SK-N-SH treated with all-trans-retinoic acid at 6 μM for 48 hours (cell line): ENCODE measurements around the gene PLVAP.
"Not testable (repeated sequence)": the region's sequence is repeated elsewhere in the genome, so short reads cannot be mapped to it uniquely, and the experiment has no call there.

Experiments used
- ATAC-seq: fragments of 200-7000 bp; cut with Tn5 transposase; 3 replicates; pipeline ENCODE4 v1.9.1; 2020; ENCODE audit warnings: mild to moderate bottlenecking, moderate library complexity
- ARNTL ChIP-seq: fragments of 450-650 bp; formaldehyde crosslinking; IDR thresholded peaks from 2 replicates; pipeline ENCODE4 v1.5.0; 2020; ENCODE audit warnings: low read depth, mild to moderate bottlenecking, moderate library complexity, borderline replicate concordance
- BACH2 ChIP-seq: fragments of 250-450 bp; sonication (Bioruptor Pico); IDR thresholded peaks from 2 replicates; pipeline ENCODE4 v1.9.0; 2021; ENCODE audit warnings: mild to moderate bottlenecking, borderline replicate concordance
- CSDC2 ChIP-seq: fragments of 250-450 bp; sonication (Bioruptor Pico); IDR thresholded peaks from 2 replicates; pipeline ENCODE4 v1.5.0; 2020; ENCODE audit warnings: mild to moderate bottlenecking, moderate library complexity
- ESRRG ChIP-seq: fragments of 250-450 bp; sonication (Bioruptor Pico); IDR thresholded peaks from 2 replicates; pipeline ENCODE4 v1.6.1; 2021; ENCODE audit warnings: mild to moderate bottlenecking
- GLIS3 ChIP-seq: fragments of 250-450 bp; sonication (Bioruptor Pico); IDR thresholded peaks from 2 replicates; pipeline ENCODE4 v1.5.0; 2020; ENCODE audit warnings: mild to moderate bottlenecking, moderate library complexity
- ISL1 ChIP-seq: fragments of 250-450 bp; sonication (Bioruptor Pico); IDR thresholded peaks from 2 replicates; pipeline ENCODE4 v2.1.2; 2022; ENCODE audit warnings: mild to moderate bottlenecking, moderate library complexity
- OSR1 ChIP-seq: fragments of 250-450 bp; sonication (Bioruptor Pico); IDR thresholded peaks from 2 replicates; pipeline ENCODE4 v1.8.0; 2022; ENCODE audit warnings: moderate library complexity, mild to moderate bottlenecking, inconsistent platforms
- PPARA ChIP-seq: fragments of 250-450 bp; sonication (Bioruptor Pico); IDR thresholded peaks from 2 replicates; pipeline ENCODE4 v1.5.0; 2020; ENCODE audit warnings: mild to moderate bottlenecking, borderline replicate concordance
- RARB ChIP-seq: fragments of 250-450 bp; sonication (Bioruptor Pico); IDR thresholded peaks from 2 replicates; pipeline ENCODE4 v1.8.0; 2021; ENCODE audit warnings: mild to moderate bottlenecking, moderate library complexity
- SNAI2 ChIP-seq: fragments of 250-450 bp; sonication (Bioruptor Pico); IDR thresholded peaks from 2 replicates; pipeline ENCODE4 v1.5.0; 2020; ENCODE audit warnings: mild to moderate bottlenecking, moderate library complexity
- TCF4 ChIP-seq: fragments of 250-450 bp; sonication (Bioruptor Pico); IDR thresholded peaks from 2 replicates; pipeline ENCODE4 v1.8.0; 2021; ENCODE audit warnings: mild to moderate bottlenecking, moderate library complexity, borderline replicate concordance
- TOX ChIP-seq: fragments of 250-450 bp; sonication (Bioruptor Pico); IDR thresholded peaks from 2 replicates; pipeline ENCODE4 v1.8.0; 2021; ENCODE audit warnings: mild to moderate bottlenecking, moderate library complexity, borderline replicate concordance
- ZC3H10 ChIP-seq: fragments of 250-450 bp; sonication (Bioruptor Pico); IDR thresholded peaks from 2 replicates; pipeline ENCODE4 v1.5.1; 2021; ENCODE audit warnings: mild to moderate bottlenecking, moderate library complexity
- ZFP3 ChIP-seq: fragments of 250-450 bp; sonication (Bioruptor Pico); IDR thresholded peaks from 2 replicates; pipeline ENCODE4 v1.5.0; 2020; ENCODE audit warnings: mild to moderate bottlenecking, moderate library complexity
- ZFP30 ChIP-seq: fragments of 450-650 bp; formaldehyde crosslinking; IDR thresholded peaks from 2 replicates; pipeline ENCODE4 v1.5.0; 2022; ENCODE audit warnings: mild to moderate bottlenecking, moderate library complexity
- ZNF565 ChIP-seq: fragments of 450-650 bp; formaldehyde crosslinking; conservative IDR thresholded peaks from 2 replicates; pipeline ENCODE4 v1.5.0; 2020; ENCODE audit warnings: low read depth, mild to moderate bottlenecking, moderate library complexity
- ZNF70 ChIP-seq: fragments of 450-650 bp; formaldehyde crosslinking; IDR thresholded peaks from 2 replicates; pipeline ENCODE4 v1.5.0; 2020; ENCODE audit warnings: mild to moderate bottlenecking, moderate library complexity
- ZNF8 ChIP-seq: fragments of 450-650 bp; formaldehyde crosslinking; IDR thresholded peaks from 2 replicates; pipeline ENCODE4 v1.5.0; 2020; ENCODE audit warnings: mild to moderate bottlenecking, moderate library complexity
- TF ChIP-seq, protein P1 (sequence below): fragments of 250-450 bp; sonication (Bioruptor Pico); IDR thresholded peaks from 2 replicates; pipeline ENCODE4 v1.5.1; 2021; ENCODE audit warnings: mild to moderate bottlenecking, moderate library complexity
- TF ChIP-seq, protein P2 (sequence below): fragments of 250-450 bp; sonication (Bioruptor Pico); IDR thresholded peaks from 2 replicates; pipeline ENCODE4 v1.8.0; 2021; ENCODE audit warnings: low read depth, mild to moderate bottlenecking, moderate library complexity, borderline replicate concordance
- TF ChIP-seq, protein P3 (sequence below): fragments of 250-450 bp; sonication (Bioruptor Pico); IDR thresholded peaks from 2 replicates; pipeline ENCODE4 v1.5.1; 2020; ENCODE audit warnings: low read depth, mild to moderate bottlenecking, moderate library complexity

Gene PLVAP

DNA sequence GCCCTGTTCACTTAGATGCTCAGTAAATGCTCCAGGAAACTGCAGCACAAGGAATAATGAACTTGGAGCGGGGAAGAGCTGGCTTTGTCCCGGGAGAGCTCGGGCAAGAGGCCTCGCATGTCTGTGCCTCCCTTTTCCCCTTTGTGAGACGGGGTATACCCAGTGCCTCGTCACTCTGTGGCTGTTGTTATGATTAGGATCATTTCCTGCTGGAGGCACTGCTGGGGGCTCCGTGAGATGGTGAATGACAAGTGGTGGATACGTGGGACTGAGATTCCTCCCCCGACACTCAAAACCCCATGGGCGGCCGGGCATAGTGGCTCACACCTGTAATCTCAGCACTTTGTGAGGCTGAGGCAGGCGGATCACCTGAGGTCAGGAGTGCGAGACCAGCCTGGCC lies 1.1 kb upstream of the PLVAP start:
- ATAC-seq: no peak; the same call in 2 of the 3 replicates
- TF ChIP-seq TOX: no peak
- TF ChIP-seq, protein P1, sequence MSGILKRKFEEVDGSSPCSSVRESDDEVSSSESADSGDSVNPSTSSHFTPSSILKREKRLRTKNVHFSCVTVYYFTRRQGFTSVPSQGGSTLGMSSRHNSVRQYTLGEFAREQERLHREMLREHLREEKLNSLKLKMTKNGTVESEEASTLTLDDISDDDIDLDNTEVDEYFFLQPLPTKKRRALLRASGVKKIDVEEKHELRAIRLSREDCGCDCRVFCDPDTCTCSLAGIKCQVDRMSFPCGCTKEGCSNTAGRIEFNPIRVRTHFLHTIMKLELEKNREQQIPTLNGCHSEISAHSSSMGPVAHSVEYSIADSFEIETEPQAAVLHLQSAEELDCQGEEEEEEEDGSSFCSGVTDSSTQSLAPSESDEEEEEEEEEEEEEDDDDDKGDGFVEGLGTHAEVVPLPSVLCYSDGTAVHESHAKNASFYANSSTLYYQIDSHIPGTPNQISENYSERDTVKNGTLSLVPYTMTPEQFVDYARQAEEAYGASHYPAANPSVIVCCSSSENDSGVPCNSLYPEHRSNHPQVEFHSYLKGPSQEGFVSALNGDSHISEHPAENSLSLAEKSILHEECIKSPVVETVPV: no peak
- TF ChIP-seq ARNTL (CRISPR knock-in tag): no peak
- no peak for TF ChIP-seq BACH2 (CRISPR knock-in tag)
- no peak for TF ChIP-seq SNAI2 (CRISPR knock-in tag)
- TF ChIP-seq ZNF8 (CRISPR knock-in tag): no peak
- no peak for TF ChIP-seq OSR1 (CRISPR knock-in tag)
- TF ChIP-seq, protein P2, sequence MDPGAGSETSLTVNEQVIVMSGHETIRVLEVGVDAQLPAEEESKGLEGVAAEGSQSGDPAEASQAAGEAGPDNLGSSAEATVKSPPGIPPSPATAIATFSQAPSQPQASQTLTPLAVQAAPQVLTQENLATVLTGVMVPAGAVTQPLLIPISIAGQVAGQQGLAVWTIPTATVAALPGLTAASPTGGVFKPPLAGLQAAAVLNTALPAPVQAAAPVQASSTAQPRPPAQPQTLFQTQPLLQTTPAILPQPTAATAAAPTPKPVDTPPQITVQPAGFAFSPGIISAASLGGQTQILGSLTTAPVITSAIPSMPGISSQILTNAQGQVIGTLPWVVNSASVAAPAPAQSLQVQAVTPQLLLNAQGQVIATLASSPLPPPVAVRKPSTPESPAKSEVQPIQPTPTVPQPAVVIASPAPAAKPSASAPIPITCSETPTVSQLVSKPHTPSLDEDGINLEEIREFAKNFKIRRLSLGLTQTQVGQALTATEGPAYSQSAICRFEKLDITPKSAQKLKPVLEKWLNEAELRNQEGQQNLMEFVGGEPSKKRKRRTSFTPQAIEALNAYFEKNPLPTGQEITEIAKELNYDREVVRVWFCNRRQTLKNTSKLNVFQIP (CRISPR knock-in tag): no peak
- TF ChIP-seq ZFP30 (CRISPR knock-in tag): no peak
- TF ChIP-seq CSDC2 (CRISPR knock-in tag): no peak
- no peak for TF ChIP-seq ZC3H10 (CRISPR knock-in tag)
- TF ChIP-seq, protein P3, sequence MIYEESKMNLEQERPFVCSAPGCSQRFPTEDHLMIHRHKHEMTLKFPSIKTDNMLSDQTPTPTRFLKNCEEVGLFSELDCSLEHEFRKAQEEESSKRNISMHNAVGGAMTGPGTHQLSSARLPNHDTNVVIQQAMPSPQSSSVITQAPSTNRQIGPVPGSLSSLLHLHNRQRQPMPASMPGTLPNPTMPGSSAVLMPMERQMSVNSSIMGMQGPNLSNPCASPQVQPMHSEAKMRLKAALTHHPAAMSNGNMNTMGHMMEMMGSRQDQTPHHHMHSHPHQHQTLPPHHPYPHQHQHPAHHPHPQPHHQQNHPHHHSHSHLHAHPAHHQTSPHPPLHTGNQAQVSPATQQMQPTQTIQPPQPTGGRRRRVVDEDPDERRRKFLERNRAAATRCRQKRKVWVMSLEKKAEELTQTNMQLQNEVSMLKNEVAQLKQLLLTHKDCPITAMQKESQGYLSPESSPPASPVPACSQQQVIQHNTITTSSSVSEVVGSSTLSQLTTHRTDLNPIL: no peak
- no peak for TF ChIP-seq RARB (CRISPR knock-in tag)

DNA sequence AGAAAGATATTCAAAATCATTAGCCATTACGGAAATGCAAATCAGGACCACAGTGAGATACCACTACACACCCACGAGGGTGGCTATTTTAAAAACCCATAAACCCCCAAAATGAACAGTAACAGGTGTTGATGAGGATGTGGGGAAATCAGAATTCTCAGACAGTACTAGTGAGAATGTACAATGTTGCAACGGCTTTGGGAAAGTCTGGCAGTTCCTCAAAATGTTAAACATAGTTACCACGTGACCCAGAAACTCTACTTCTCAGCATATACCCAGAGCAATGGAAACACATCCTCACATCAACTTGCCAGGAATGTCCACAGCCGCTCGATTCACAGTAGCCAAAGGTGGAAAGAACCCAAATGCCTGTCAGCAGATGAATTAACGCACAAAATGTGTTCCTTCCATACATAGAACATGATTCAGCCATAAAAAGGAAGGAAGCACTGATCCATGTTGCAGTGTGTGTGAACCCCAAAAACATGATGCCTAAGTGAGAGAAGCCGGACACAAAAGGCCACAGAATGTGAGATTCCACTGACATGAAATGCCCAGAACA lies 7.0 kb downstream of the PLVAP start:
- TF ChIP-seq, protein P3: no peak
- no peak for TF ChIP-seq PPARA (CRISPR knock-in tag)
- no peak for TF ChIP-seq GLIS3
- TF ChIP-seq SNAI2 (CRISPR knock-in tag): no peak
- no peak for TF ChIP-seq ZFP3
- TF ChIP-seq BACH2 (CRISPR knock-in tag): no peak
- no peak for TF ChIP-seq OSR1 (CRISPR knock-in tag)
- TF ChIP-seq ESRRG (CRISPR knock-in tag): no peak
- no peak for TF ChIP-seq ZNF70 (CRISPR knock-in tag)
- TF ChIP-seq ZFP30 (CRISPR knock-in tag): no peak
- TF ChIP-seq, protein P1: no peak
- TF ChIP-seq ZNF8 (CRISPR knock-in tag): no peak
- TF ChIP-seq ZNF565: no peak
- no peak for ATAC-seq

DNA sequence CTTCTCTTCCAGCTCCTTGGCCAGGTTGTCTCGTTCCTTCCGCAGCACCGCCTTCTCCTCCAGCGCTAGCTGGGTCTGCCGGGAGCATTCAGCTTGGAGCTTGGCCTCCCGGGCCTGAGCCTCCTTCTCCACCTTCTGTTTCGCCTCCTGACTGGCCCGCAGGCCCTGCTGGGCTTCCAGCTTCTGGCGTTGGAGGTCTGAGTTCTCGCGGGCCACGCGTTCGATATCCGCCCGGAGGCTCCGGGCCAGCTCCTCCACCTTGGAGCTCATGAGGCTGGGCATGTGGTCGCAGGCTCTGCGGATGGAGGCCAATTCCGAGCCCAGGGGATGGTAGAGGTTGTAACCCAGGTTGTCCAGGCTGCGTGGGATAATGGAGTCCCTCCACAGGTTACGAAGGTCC lies 11.8 kb downstream of the PLVAP start:
- no peak for TF ChIP-seq ISL1 (CRISPR knock-in tag)
- no peak for TF ChIP-seq SNAI2 (CRISPR knock-in tag)
- TF ChIP-seq ZNF565: no peak
- no peak for TF ChIP-seq TCF4
- TF ChIP-seq, protein P3: no peak
- no peak for TF ChIP-seq ZNF70 (CRISPR knock-in tag)
- TF ChIP-seq, protein P1: no peak
- TF ChIP-seq RARB (CRISPR knock-in tag): no peak
- ATAC-seq: no peak

DNA sequence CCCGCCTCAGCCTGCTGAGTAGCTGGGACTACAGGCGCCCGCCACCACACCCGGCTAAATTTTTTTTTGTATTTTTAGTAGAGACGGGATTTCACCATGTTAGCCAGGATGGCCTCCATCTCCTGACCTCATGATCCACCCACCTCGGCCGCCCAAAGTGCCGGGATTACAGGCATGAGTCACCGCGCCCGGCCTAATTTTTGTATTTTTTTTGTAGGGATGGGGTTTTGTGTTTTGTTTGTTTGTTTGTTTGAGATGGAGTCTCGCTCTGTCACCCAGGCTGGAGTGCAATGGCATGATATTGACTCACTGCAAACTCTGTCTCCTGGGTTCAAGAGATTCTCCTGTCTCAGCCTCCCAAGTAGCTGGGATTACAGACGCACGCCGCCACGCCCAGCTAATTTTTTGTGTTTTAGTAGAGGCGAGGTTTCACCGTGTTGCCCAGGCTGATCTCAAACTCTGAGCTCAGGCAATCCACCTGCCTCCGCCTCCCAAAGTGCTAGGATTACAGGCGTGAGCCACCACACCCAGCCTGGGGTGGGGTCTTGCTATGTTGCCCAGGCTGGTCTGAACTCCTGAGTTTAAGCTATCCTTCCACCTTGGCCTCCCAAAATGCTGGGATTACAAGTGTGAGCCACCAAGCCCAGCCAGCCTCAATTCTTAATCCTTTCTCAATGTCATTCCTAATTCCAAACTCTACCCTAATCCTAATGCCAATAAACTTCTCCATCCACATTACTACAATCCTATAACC lies 13.1 kb downstream of the PLVAP start:
- not testable (repeated sequence) for ATAC-seq
